ENCODE measurements around the gene CALHM5. TPM values are rescaled to one million over a fixed set of nuclear protein-coding genes. Genes with fewer than 3 reads are reported as not detected.

Gene CALHM5
- total RNA-seq, 1 experiment from 2014 or later, result 0.05 TPM

GRCh38 chr6:116514111-116514510 is 2.7 kb downstream of the CALHM5 start:
- no peaks in the 10 kb centered on the region for H4K20me1 ChIP-seq (ENCODE audit: insufficient read depth)
- no peaks in the 10 kb centered on the region for H3K9me2 ChIP-seq (ENCODE audit: insufficient read depth)
- no peak overlapping the region for H3K4me3 ChIP-seq (replicated peaks in 1 of 2; ENCODE audit: low read depth in 1 of 2, low read length in 2 of 2)
- H3K27me3 ChIP-seq (ENCODE audit: insufficient read depth, low read length), result no peaks in the 10 kb centered on the region
- no peaks in the 10 kb centered on the region for H3K36me3 ChIP-seq (ENCODE audit: control insufficient read depth in 1 of 2, insufficient read depth in 2 of 2, low read length in 2 of 2)
- ChIA-PET RAD21 (ENCODE audit: low non-redundant PET in 1 of 2, low total read pairs in 2 of 2, uncharacterized antibody in 2 of 2, unreplicated experiment in 2 of 2) (no interaction called here), CTCF (no interaction called here), POLR2A (no interaction called here)
- no peak overlapping the region for H3K9ac ChIP-seq (ENCODE audit: low read length)
- no peak overlapping the region for H3K27ac ChIP-seq (ENCODE audit: low read depth, low read length)
- no peaks in the 10 kb centered on the region for H3K79me2 ChIP-seq (ENCODE audit: insufficient read depth, low read length)
- no peaks in the 10 kb centered on the region for H3K9me3 ChIP-seq (ENCODE audit: control insufficient read depth in 1 of 2, insufficient read depth in 1 of 2, low read depth in 1 of 2, low read length in 2 of 2)
- H2AFZ ChIP-seq (ENCODE audit: low read depth, low read length, poor library complexity, severe bottlenecking), result no peak overlapping the region
- no peak for DNase-seq (ENCODE audit: low read depth, low spot score)
- BruUV-seq (replicated peaks), result no TSS peak
- intact Hi-C loops (cut with micrococcal nuclease), result loop anchor here (5.0 kb wide), 1 partner anchor 568 kb away; no protein-coding TSS in a partner anchor
- H3K4me1 ChIP-seq (ENCODE audit: control insufficient read depth in 1 of 2, insufficient read depth in 2 of 2, low read length in 2 of 2), result peaks cover 0 to 9% of the 10 kb centered on the region in 2 experiments; a peak in 2 of 4 replicates
- TF ChIP-seq SIN3A (IDR thresholded peaks at IDR 0.05; ENCODE audit: low read depth), result no peak
- no peak overlapping the region for H3K4me2 ChIP-seq (ENCODE audit: low read length)
- no peak for ATAC-seq

DNA sequence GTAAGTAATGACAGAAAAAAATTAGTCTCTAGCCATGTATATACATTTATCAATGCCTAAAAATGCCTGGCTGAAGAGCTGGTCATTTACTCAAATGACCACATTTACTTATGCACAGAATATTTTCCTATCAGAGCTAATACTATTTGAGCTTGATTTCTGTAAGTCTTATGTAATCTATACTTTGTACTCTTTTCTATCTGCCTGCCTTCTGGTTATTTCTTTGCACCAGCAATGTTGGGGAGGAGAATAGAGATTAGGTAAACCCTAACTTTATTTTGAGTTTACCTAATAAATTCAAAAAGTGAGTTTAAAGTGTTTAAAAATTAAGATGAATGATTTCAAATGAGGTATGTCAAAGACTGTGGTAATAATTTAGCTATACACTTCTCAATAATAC is 3.7 kb downstream of the CALHM5 start:
- no peak overlapping the region for H3K4me3 ChIP-seq (replicated peaks in 1 of 2; ENCODE audit: low read depth in 1 of 2, low read length in 2 of 2)
- ChIA-PET CTCF (interaction anchor here (0.7 kb wide), 1 partner anchor 228 kb away, joined by 3 read pairs; no protein-coding TSS in a partner anchor), RAD21 (ENCODE audit: low non-redundant PET in 1 of 2, low total read pairs in 2 of 2, uncharacterized antibody in 2 of 2, unreplicated experiment in 2 of 2) (no interaction called here), POLR2A (no interaction called here)
- no peaks in the 10 kb centered on the region for H3K9me3 ChIP-seq (ENCODE audit: control insufficient read depth in 1 of 2, insufficient read depth in 1 of 2, low read depth in 1 of 2, low read length in 2 of 2)
- H4K20me1 ChIP-seq (ENCODE audit: insufficient read depth), result no peaks in the 10 kb centered on the region
- no peaks in the 10 kb centered on the region for H3K9me2 ChIP-seq (ENCODE audit: insufficient read depth)
- DNase-seq (ENCODE audit: low read depth, low spot score) (no peak), ATAC-seq (no peak)
- no peak overlapping the region for H3K9ac ChIP-seq (ENCODE audit: low read length)
- intact Hi-C loops (cut with micrococcal nuclease), result no loop called here
- H3K27me3 ChIP-seq (ENCODE audit: insufficient read depth, low read length), result no peaks in the 10 kb centered on the region
- H2AFZ ChIP-seq (ENCODE audit: low read depth, low read length, poor library complexity, severe bottlenecking), result no peak overlapping the region
- TF ChIP-seq POLR2A (IDR thresholded peaks at IDR 0.05; ENCODE audit: borderline replicate concordance, extremely low read depth, insufficient read depth, insufficient read length) (no peak), ZFX (IDR thresholded peaks at IDR 0.05) (no peak), SRF (IDR thresholded peaks at IDR 0.05; ENCODE audit: low read depth) (no peak), CEBPB (IDR thresholded peaks at IDR 0.05; ENCODE audit: low read depth) (no peak), EGR1 (IDR thresholded peaks at IDR 0.05; ENCODE audit: low read depth) (no peak), FOSL1 (IDR thresholded peaks at IDR 0.05; ENCODE audit: low read depth) (no peak), SP1 (IDR thresholded peaks at IDR 0.05; ENCODE audit: low read depth) (no peak), EZH2phosphoT487 (IDR thresholded peaks at IDR 0.05; ENCODE audit: borderline replicate concordance) (no peak), CBX3 (IDR thresholded peaks at IDR 0.05; ENCODE audit: low read depth) (no peak), ATF3 (IDR thresholded peaks at IDR 0.05) (no peak), RAD21 (IDR thresholded peaks at IDR 0.05; ENCODE audit: low read depth) (no peak)
- peaks cover 0 to 9% of the 10 kb centered on the region in 2 experiments; a peak in 2 of 4 replicates for H3K4me1 ChIP-seq (ENCODE audit: control insufficient read depth in 1 of 2, insufficient read depth in 2 of 2, low read length in 2 of 2)
- no peaks in the 10 kb centered on the region for H3K79me2 ChIP-seq (ENCODE audit: insufficient read depth, low read length)
- no peak overlapping the region for H3K4me2 ChIP-seq (ENCODE audit: low read length)
- H3K36me3 ChIP-seq (ENCODE audit: control insufficient read depth in 1 of 2, insufficient read depth in 2 of 2, low read length in 2 of 2), result no peaks in the 10 kb centered on the region
- no peak overlapping the region for H3K27ac ChIP-seq (ENCODE audit: low read depth, low read length)
- BruUV-seq (replicated peaks), result no TSS peak

Data from HCT116 (cell line).